ENCODE results near the gene MYH10. TPM values are rescaled to one million over a fixed set of nuclear protein-coding genes. Genes with fewer than 3 reads are reported as not detected.
A peak's percentile ranks its signal among the peaks of the same experiment; 100 is the strongest.
"Not testable (repeated sequence)": the region's sequence is repeated elsewhere in the genome, so short reads cannot be mapped to it uniquely, and the experiment has no call there.

MYH10 gene
- total RNA-seq, 2 donors from 2014 or later: 0.42 to 0.99 TPM

GRCh38 chr17:8555062-8555461, 75.5 kb downstream of the MYH10 start:
- no peaks in the 10 kb centered on the region for H3K9me3 ChIP-seq (ENCODE audit: control insufficient read depth, low read length, poor library complexity, severe bottlenecking)
- Mint-ChIP-seq H3K36me3 (ENCODE audit: low read depth) (peaks cover 2% of the 10 kb centered on the region), H3K4me3 (no peak overlapping the region), H3K27ac (peak overlapping the region; percentile 29), H3K4me1 (no peaks in the 10 kb centered on the region), H3K27me3 (peaks cover 30% of the 10 kb centered on the region)
- DNase-seq: no peak
- ATAC-seq: no peak

- no peak overlapping the region for H3K27ac Mint-ChIP-seq
- DNase-seq (no peak), ATAC-seq (no peak)
- H3K9me3 ChIP-seq (ENCODE audit: control insufficient read depth, low read length, poor library complexity, severe bottlenecking): no peaks in the 10 kb centered on the region
- peaks cover 30% of the 10 kb centered on the region for H3K27me3 Mint-ChIP-seq
- H3K4me3 Mint-ChIP-seq: no peak overlapping the region
- H3K4me1 Mint-ChIP-seq: no peaks in the 10 kb centered on the region
- H3K36me3 Mint-ChIP-seq (ENCODE audit: low read depth): peaks cover 2% of the 10 kb centered on the region
Measured at GRCh38 chr17:8552577-8553320, 77.8 kb downstream of the MYH10 start.

GRCh38 chr17:8542599-8543502, 87.7 kb downstream of the MYH10 start:
- DNase-seq (no peak), ATAC-seq (no peak)
- Mint-ChIP-seq H3K4me3 (no peak overlapping the region), H3K36me3 (ENCODE audit: low read depth) (peaks cover 2% of the 10 kb centered on the region), H3K27ac (no peak overlapping the region), H3K27me3 (peaks cover 6% of the 10 kb centered on the region), H3K4me1 (peaks cover 2% of the 10 kb centered on the region)
- H3K9me3 ChIP-seq (ENCODE audit: control insufficient read depth, low read length, poor library complexity, severe bottlenecking): no peaks in the 10 kb centered on the region

GRCh38 chr17:8539976-8540375, 90.5 kb downstream of the MYH10 start:
- not testable (repeated sequence) for H3K4me1 Mint-ChIP-seq, ATAC-seq, DNase-seq

GRCh38 chr17:8537734-8538133, 92.8 kb downstream of the MYH10 start:
- no peak for ATAC-seq
- H3K27ac Mint-ChIP-seq: no peak overlapping the region

More at GRCh38 chr17:8539976-8540375, 90.5 kb downstream of the MYH10 start:
- not testable (repeated sequence) for H3K27me3 Mint-ChIP-seq; H3K27ac Mint-ChIP-seq; H3K4me3 Mint-ChIP-seq; H3K9me3 ChIP-seq (ENCODE audit: control insufficient read depth, low read length, poor library complexity, severe bottlenecking); H3K36me3 Mint-ChIP-seq (ENCODE audit: low read depth)

GRCh38 chr17:8534498-8535188, 95.9 kb downstream of the MYH10 start:
- ATAC-seq: no peak
- Mint-ChIP-seq H3K4me3 (no peak overlapping the region), H3K27me3 (no peaks in the 10 kb centered on the region), H3K4me1 (no peaks in the 10 kb centered on the region), H3K36me3 (ENCODE audit: low read depth) (peaks cover 2% of the 10 kb centered on the region), H3K27ac (no peak overlapping the region)
- no peaks in the 10 kb centered on the region for H3K9me3 ChIP-seq (ENCODE audit: control insufficient read depth, low read length, poor library complexity, severe bottlenecking)
- no peak for DNase-seq

More at GRCh38 chr17:8537734-8538133, 92.8 kb downstream of the MYH10 start:
- H3K4me3 Mint-ChIP-seq: no peak overlapping the region
- no peaks in the 10 kb centered on the region for H3K27me3 Mint-ChIP-seq
- no peaks in the 10 kb centered on the region for H3K4me1 Mint-ChIP-seq
- DNase-seq: no peak
- H3K9me3 ChIP-seq (ENCODE audit: control insufficient read depth, low read length, poor library complexity, severe bottlenecking): no peaks in the 10 kb centered on the region
- peaks cover 2% of the 10 kb centered on the region for H3K36me3 Mint-ChIP-seq (ENCODE audit: low read depth)

- Mint-ChIP-seq H3K27ac (no peak overlapping the region), H3K4me1 (no peaks in the 10 kb centered on the region), H3K27me3 (peaks cover 12% of the 10 kb centered on the region), H3K36me3 (ENCODE audit: low read depth) (no peaks in the 10 kb centered on the region), H3K4me3 (no peak overlapping the region)
- ATAC-seq: no peak
- H3K9me3 ChIP-seq (ENCODE audit: control insufficient read depth, low read length, poor library complexity, severe bottlenecking): no peaks in the 10 kb centered on the region
- DNase-seq: no peak
Measured at GRCh38 chr17:8532021-8532420, 98.5 kb downstream of the MYH10 start.

- Mint-ChIP-seq H3K4me1 (peaks cover 2% of the 10 kb centered on the region), H3K27ac (no peak overlapping the region), H3K4me3 (no peak overlapping the region), H3K36me3 (ENCODE audit: low read depth) (no peaks in the 10 kb centered on the region), H3K27me3 (no peaks in the 10 kb centered on the region)
- ATAC-seq (no peak), DNase-seq (no peak)
- no peaks in the 10 kb centered on the region for H3K9me3 ChIP-seq (ENCODE audit: control insufficient read depth, low read length, poor library complexity, severe bottlenecking)
Measured at GRCh38 chr17:8522577-8522976, 107.9 kb downstream of the MYH10 start.

GRCh38 chr17:8520981-8521380, 109.5 kb downstream of the MYH10 start:
- no peak overlapping the region for H3K27ac Mint-ChIP-seq
- DNase-seq (no peak), ATAC-seq (no peak)
- H3K4me3 Mint-ChIP-seq: no peak overlapping the region
- H3K9me3 ChIP-seq (ENCODE audit: control insufficient read depth, low read length, poor library complexity, severe bottlenecking): no peaks in the 10 kb centered on the region
- no peaks in the 10 kb centered on the region for H3K36me3 Mint-ChIP-seq (ENCODE audit: low read depth)
- H3K4me1 Mint-ChIP-seq: peaks cover 3% of the 10 kb centered on the region
- no peaks in the 10 kb centered on the region for H3K27me3 Mint-ChIP-seq

- H3K9me3 ChIP-seq (ENCODE audit: control insufficient read depth, low read length, poor library complexity, severe bottlenecking): no peaks in the 10 kb centered on the region
- peaks cover 3% of the 10 kb centered on the region for H3K4me1 Mint-ChIP-seq
- H3K4me3 Mint-ChIP-seq: no peak overlapping the region
- no peak for DNase-seq
- no peaks in the 10 kb centered on the region for H3K27me3 Mint-ChIP-seq
- no peak overlapping the region for H3K27ac Mint-ChIP-seq
- no peaks in the 10 kb centered on the region for H3K36me3 Mint-ChIP-seq (ENCODE audit: low read depth)
- no peak for ATAC-seq
Measured at GRCh38 chr17:8518850-8519249, 111.7 kb downstream of the MYH10 start.

- Mint-ChIP-seq H3K4me3 (no peak overlapping the region), H3K4me1 (peaks cover 3% of the 10 kb centered on the region), H3K27me3 (no peaks in the 10 kb centered on the region), H3K36me3 (ENCODE audit: low read depth) (no peaks in the 10 kb centered on the region), H3K27ac (no peak overlapping the region)
- DNase-seq (no peak), ATAC-seq (no peak)
- no peaks in the 10 kb centered on the region for H3K9me3 ChIP-seq (ENCODE audit: control insufficient read depth, low read length, poor library complexity, severe bottlenecking)
Measured at GRCh38 chr17:8518326-8518725, 112.2 kb downstream of the MYH10 start.

GRCh38 chr17:8514801-8515200, 115.7 kb downstream of the MYH10 start:
- ATAC-seq: no peak
- H3K9me3 ChIP-seq (ENCODE audit: control insufficient read depth, low read length, poor library complexity, severe bottlenecking): no peaks in the 10 kb centered on the region
- H3K27ac Mint-ChIP-seq: no peak overlapping the region
- no peaks in the 10 kb centered on the region for H3K36me3 Mint-ChIP-seq (ENCODE audit: low read depth)
- DNase-seq: no peak
- peaks cover 3% of the 10 kb centered on the region for H3K4me1 Mint-ChIP-seq
- no peaks in the 10 kb centered on the region for H3K27me3 Mint-ChIP-seq
- H3K4me3 Mint-ChIP-seq: no peak overlapping the region

- no peaks in the 10 kb centered on the region for H3K9me3 ChIP-seq (ENCODE audit: control insufficient read depth, low read length, poor library complexity, severe bottlenecking)
- peaks cover 3% of the 10 kb centered on the region for H3K4me1 Mint-ChIP-seq
- peaks cover 3% of the 10 kb centered on the region for H3K36me3 Mint-ChIP-seq (ENCODE audit: low read depth)
- no peak overlapping the region for H3K4me3 Mint-ChIP-seq
- no peak overlapping the region for H3K27ac Mint-ChIP-seq
- no peak for DNase-seq
- H3K27me3 Mint-ChIP-seq: peaks cover 10% of the 10 kb centered on the region
- no peak for ATAC-seq
Measured at GRCh38 chr17:8506145-8506544, 124.4 kb downstream of the MYH10 start.

Measured in T-helper 17 cell (primary cell).